Measurements from ENCODE around the gene RPL15.
"Not testable (repeated sequence)": the region's sequence is repeated elsewhere in the genome, so short reads cannot be mapped to it uniquely, and the experiment has no call there.

RPL15 gene

DNA sequence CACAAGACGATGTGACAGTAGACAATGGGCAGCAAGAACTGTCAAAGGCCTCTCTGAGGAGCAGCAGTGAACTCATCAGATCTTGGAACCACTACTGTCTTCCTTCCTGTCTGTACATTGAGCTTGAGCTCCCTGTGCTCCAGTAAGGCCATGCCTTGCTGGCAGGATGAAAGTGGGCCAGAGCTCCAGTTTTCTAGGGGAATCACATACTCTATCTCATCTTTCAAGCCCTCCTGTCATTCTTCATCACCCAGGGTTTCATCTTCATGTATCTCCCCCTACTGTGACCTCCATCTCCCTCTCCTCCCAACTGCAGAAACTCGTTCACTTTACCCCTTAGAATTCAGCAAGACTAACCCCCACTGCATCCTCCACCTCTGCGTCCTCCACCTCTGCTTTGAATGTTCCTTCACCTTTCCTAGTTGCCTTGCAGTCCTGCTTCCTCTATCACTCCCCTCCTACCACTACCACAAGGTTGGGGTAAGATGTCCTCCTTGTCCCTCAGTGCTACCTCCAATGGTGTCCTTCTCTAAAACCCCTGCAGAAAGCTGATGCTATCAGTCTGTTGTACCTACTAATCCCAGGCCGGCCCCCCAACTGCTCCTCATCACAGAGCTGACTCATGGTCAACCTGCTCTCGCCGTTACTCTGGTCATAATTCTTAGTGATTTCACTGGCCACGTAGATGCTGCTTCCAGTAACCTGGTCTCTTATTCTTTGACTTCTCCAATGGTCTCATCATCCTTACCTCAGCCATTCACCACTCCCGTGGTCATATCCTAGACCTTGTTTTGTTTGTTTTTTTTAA is 22.5 kb upstream of the RPL15 start:
- no peak for DNase-seq

DNA sequence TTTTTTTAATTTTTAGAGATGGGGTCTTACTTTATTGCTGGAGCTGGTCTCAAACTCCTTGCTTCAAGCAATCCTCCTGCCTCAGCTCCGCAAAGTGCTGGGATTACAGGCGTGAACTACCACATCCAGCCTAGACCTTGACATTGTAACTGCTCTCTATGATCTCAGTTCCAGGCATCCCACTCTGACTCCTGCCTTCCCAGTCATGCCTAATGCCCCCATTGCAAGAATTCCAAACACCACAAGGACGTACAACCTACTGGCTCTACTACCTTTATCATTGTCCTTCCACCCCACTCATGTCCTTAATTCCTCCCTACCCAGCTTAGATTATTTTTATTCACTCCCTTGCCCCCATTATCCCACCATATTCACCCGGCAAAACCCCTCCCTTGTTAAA is 21.8 kb upstream of the RPL15 start:
- no peak for DNase-seq

GRCh38 chr3:23900744-23901143 is 16.2 kb upstream of the RPL15 start:
- no peak for DNase-seq

GRCh38 chr3:23904545-23904944 is 12.4 kb upstream of the RPL15 start:
- no peak for DNase-seq

- no peak for DNase-seq
These were observed 7.6 kb upstream of the RPL15 start for GRCh38 chr3:23909341-23909740.

DNA sequence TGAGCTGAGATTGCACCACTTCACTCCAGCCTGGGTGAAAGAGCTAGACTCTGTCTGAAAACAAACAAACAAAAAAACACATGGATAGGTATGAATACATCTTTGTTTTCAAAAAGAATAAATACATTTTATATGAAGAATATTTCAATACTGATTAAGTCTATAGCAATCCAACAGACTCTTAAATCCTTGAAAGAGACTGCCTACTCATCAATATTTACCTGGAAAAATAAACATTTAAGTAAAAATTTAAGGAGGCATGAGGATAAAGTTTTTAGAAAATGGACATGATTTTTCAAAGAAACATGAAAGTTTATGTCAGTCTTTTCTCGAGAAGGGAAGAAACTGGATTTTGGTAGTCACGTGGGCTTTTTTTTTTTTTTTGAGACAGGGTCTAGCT is 5.5 kb upstream of the RPL15 start:
- DNase-seq: no peak

- DNase-seq: not testable (repeated sequence)
These were observed 4.6 kb upstream of the RPL15 start for GRCh38 chr3:23912335-23912734.

GRCh38 chr3:23913182-23913581 is 3.8 kb upstream of the RPL15 start:
- DNase-seq: no peak

- no peak for DNase-seq
These were observed 2.8 kb upstream of the RPL15 start for GRCh38 chr3:23913873-23914743.

DNA sequence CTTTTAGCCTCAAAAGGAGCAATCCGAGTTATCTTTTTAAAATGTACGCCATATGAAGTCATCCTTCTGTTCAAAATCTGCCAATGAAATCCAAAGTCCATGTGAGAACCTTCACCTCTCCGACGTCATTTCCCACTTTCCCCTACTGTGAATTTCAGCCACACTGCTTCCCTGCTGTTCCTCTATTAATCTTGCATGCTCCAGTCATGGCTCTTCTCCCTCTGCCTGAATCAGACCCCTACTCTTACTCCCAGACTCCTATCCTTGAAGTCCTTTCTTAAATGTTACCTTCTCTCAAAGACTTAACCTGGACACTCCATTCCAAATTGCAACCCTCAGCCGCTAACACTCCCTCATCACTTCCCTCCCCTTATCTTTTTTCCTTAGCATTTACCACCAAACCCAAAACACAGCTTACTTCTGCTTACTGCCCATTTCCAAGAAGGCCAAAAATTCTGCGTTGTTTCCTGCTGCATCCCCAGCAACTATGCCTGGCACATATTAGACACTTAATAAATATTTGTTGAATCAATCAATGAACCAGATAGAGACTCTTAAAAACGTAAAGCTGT is 1.3 kb upstream of the RPL15 start:
- no peak for DNase-seq

- no peak for DNase-seq
These were observed 613 bp upstream of the RPL15 start for GRCh38 chr3:23916152-23916885.

GRCh38 chr3:23917679-23918303 is 859 bp downstream of the RPL15 start:
- not testable (repeated sequence) for DNase-seq

DNA sequence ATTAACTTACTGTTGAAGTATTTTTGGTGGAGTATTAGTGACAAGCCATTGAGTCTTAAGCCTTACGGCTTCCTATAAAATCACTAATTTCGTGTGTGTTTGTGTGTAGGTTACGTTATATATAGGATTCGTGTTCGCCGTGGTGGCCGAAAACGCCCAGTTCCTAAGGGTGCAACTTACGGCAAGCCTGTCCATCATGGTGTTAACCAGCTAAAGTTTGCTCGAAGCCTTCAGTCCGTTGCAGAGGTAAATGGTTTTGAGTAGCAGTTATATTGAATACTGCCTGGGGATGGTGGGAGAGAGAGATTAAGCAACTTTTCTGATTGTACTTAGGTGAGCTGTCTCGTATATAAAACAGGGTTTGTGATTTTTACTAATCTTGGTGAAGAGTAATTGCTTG is 1.4 kb downstream of the RPL15 start:
- not testable (repeated sequence) for DNase-seq

DNA sequence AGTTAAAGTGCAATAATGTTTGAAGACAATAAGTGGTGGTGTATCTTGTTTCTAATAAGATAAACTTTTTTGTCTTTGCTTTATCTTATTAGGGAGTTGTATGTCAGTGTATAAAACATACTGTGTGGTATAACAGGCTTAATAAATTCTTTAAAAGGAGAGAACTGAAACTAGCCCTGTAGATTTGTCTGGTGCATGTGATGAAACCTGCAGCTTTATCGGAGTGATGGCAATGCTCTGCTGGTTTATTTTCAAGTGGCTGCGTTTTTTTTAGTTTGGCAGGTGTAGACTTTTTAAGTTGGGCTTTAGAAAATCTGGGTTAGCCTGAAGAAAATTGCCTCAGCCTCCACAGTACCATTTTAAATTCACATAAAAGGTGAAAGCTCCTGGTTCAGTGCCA is 2.7 kb downstream of the RPL15 start:
- DNase-seq: no peak

- DNase-seq: no peak
These were observed 3.3 kb downstream of the RPL15 start for GRCh38 chr3:23920151-23920655.

DNA sequence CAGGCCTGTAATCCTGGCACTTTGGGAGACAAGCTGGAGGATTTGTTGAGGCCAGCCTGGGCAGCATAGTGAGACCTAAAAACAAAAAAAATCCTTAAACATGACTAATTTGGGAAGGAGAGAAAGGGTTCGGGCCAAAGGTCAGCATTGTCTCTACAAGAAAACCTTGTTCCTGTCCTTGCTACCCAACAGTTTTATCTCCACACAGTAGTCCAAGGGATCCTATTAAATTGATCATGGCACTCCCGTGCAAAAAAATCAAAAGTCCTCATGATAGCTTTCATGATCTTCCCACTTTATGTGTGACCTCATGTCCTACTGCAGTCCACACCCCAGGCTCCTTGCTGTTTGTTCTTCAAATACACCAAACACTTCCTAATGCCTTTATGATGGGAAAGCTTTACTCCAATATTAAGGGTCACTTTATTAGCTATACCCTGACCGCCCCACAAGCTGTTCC is 4.2 kb downstream of the RPL15 start:
- DNase-seq: no peak

GRCh38 chr3:23923786-23924185 is 6.9 kb downstream of the RPL15 start:
- no peak for DNase-seq

GRCh38 chr3:23926246-23926645 is 9.3 kb downstream of the RPL15 start:
- no peak for DNase-seq

DNA sequence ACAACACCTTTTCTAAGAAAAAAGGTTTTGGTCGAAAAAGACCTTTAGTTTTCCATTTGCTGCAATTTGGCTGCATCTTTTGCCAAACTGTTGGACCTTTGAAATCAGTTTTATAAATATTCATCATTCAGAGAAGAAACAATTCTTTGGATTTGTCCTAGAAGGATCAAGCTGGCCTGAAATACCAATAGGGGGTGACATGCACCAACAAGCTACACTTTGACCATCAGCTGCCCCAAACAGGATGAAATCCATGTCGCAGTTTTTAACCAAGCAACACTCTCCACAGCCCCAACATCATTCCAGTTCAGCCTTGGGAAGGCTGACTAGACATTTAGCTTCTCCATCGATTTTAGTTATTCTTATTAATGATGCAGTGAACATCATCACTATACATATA is 9.8 kb downstream of the RPL15 start:
- DNase-seq: no peak

- DNase-seq: no peak
These were observed 11.6 kb downstream of the RPL15 start for GRCh38 chr3:23928524-23928923.

GRCh38 chr3:23931597-23931996 is 14.7 kb downstream of the RPL15 start:
- DNase-seq: no peak

DNA sequence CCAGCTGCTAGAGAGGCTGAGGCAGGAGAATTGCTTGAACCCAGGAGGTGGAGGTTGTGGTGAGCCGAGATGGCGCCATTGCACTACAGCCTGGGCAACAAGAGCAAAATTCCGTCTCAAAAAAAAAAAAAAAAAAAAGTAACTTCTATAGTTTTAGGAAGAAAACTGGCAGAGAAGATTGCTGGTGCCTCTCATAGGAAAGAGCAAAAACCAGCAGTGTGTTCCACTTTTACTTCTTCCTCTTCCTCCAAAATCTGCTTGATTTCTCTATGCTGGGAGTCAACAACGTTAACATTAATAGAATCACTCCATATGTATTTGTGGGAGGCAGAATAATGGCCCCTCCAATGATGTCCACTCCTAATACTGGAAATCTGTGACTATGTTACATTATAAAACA is 15.6 kb downstream of the RPL15 start:
- no peak for DNase-seq

Data from activated CD4-positive, CD25-positive, alpha-beta regulatory T cell (primary cell).